ENCODE data around the gene HOXA7.

The HOXA7 gene

DNA sequence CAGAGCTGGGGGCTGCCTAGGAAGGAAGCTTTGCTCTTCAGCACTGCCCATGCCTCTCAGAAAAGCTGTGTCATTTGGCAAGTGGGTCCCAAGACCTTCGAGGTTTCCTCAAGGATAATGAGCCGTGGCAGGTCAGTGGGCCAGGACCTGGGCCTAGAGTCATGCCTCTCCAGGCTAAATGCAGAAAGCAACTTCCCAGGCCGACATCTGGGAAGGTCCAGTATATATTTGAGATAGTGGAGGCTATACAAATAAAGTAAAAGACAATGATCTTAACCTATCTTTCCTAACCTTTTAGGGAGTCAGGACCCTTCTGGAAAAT is 20.0 kb upstream of the HOXA7 start:
- DNase-seq (ENCODE audit: insufficient read length, low spot score): no peak
- no peak for TF ChIP-seq POU2F2 (IDR thresholded peaks at IDR 0.05; ENCODE audit: low read depth, low read length)
- TF ChIP-seq PAX5 (IDR thresholded peaks at IDR 0.05; ENCODE audit: insufficient read depth, low read length, severe bottlenecking): no peak
- TF ChIP-seq TAF1 (IDR thresholded peaks at IDR 0.05; ENCODE audit: low read depth, low read length): no peak
- no peak for TF ChIP-seq SPI1 (IDR thresholded peaks at IDR 0.05; ENCODE audit: low read depth, low read length)
- TF ChIP-seq POLR2AphosphoS5 (IDR thresholded peaks at IDR 0.05; ENCODE audit: low read depth, low read length): no peak
- TF ChIP-seq POLR2A (IDR thresholded peaks at IDR 0.05; ENCODE audit: low read depth, low read length): no peak
- no peak for FAIRE-seq

DNA sequence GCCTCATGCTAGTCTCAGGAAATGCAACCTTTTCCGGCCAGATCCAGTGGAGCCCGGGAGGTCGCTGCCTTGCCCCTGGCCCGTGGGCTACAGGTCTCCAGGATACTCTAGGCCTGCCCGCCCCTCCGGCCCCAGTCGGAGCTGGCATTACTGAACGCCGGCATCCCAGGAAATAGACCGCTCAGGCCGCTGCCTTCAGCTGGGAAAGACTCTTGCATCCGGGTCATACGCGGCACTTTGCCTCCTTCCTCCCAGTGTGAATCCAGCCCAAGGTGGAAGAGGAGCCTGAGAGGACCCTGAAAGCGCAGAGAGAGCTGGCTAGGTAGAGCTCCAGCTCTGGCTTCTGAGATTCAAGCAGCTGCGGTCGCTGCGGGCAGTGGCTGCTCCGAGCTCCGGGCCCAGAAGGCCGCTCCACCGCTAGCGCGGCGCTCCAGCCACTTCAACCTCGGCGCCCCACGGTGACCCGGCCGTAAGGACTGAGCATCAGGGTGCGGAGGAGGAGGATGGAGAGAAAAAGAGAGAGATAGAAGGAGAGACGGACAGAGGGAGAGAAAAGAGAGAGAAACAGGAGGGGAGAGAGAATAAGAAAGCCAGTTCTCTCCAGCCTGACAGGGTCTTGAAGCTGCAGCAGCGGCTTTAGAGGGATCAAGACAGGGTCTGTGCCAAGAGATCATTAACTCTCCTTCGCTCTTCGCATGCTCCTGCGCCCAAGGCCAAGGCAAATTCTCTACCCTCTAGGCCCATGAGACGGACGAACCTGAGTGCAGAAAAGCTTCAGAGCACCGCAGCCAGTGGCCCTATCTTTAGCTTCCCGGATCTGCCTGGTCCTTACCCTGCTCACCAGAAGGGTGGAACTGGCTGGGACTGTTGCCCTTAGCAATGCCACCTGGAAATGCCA is 19.4 kb upstream of the HOXA7 start:
- DNase-seq (ENCODE audit: insufficient read length, low spot score): no peak
- no peak for TF ChIP-seq POLR2A (IDR thresholded peaks at IDR 0.05; ENCODE audit: low read depth, low read length)
- no peak for TF ChIP-seq POLR2AphosphoS5 (IDR thresholded peaks at IDR 0.05; ENCODE audit: low read depth, low read length)
- no peak for TF ChIP-seq SPI1 (IDR thresholded peaks at IDR 0.05; ENCODE audit: low read depth, low read length)
- no peak for TF ChIP-seq TAF1 (IDR thresholded peaks at IDR 0.05; ENCODE audit: low read depth, low read length)
- no peak for TF ChIP-seq POU2F2 (IDR thresholded peaks at IDR 0.05; ENCODE audit: low read depth, low read length)
- TF ChIP-seq PAX5 (IDR thresholded peaks at IDR 0.05; ENCODE audit: insufficient read depth, low read length, severe bottlenecking): no peak
- FAIRE-seq: no peak

DNA sequence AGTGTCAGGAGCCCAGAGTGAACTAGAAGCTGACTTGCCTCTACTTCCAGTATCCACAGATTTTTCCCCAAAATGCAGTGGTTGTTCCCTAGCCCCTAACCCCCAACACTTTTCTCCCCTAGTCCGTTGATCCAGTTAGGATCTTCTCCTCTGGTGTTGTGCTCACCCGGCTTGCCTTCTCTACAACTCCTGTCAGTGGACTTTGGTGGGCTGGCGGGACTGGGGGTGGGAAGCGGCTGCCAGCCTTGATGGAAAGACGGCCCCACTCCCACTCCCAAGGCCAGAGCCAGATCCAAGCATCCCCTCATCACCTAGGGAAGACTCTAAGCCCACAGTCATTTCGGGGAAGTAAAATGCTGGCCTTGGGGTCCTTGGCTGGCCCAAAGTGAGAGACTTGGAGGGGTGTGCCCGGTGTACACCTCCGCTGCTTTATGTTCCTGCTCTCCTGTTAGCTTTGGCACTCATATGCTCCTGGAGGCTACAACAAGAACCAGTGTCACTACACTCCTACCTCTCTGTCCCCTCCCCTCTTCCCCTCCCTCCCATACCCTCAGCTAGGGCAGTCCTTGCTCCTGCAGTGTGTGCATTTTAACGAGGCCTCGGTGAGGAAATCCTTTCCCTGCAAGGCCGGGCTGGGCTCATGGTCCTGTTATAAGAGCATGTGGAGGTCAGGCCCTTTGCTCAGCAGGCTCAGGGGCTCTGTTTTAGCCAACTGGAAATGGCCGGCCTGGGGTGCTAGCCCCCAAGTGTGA is 18.6 kb upstream of the HOXA7 start:
- TF ChIP-seq POLR2AphosphoS5 (IDR thresholded peaks at IDR 0.05; ENCODE audit: low read depth, low read length) (no peak), POLR2A (IDR thresholded peaks at IDR 0.05; ENCODE audit: low read depth, low read length) (no peak), PAX5 (IDR thresholded peaks at IDR 0.05; ENCODE audit: insufficient read depth, low read length, severe bottlenecking) (no peak), SPI1 (IDR thresholded peaks at IDR 0.05; ENCODE audit: low read depth, low read length) (no peak), TAF1 (IDR thresholded peaks at IDR 0.05; ENCODE audit: low read depth, low read length) (no peak), POU2F2 (IDR thresholded peaks at IDR 0.05; ENCODE audit: low read depth, low read length) (no peak)
- FAIRE-seq (no peak), DNase-seq (ENCODE audit: insufficient read length, low spot score) (no peak)

DNA sequence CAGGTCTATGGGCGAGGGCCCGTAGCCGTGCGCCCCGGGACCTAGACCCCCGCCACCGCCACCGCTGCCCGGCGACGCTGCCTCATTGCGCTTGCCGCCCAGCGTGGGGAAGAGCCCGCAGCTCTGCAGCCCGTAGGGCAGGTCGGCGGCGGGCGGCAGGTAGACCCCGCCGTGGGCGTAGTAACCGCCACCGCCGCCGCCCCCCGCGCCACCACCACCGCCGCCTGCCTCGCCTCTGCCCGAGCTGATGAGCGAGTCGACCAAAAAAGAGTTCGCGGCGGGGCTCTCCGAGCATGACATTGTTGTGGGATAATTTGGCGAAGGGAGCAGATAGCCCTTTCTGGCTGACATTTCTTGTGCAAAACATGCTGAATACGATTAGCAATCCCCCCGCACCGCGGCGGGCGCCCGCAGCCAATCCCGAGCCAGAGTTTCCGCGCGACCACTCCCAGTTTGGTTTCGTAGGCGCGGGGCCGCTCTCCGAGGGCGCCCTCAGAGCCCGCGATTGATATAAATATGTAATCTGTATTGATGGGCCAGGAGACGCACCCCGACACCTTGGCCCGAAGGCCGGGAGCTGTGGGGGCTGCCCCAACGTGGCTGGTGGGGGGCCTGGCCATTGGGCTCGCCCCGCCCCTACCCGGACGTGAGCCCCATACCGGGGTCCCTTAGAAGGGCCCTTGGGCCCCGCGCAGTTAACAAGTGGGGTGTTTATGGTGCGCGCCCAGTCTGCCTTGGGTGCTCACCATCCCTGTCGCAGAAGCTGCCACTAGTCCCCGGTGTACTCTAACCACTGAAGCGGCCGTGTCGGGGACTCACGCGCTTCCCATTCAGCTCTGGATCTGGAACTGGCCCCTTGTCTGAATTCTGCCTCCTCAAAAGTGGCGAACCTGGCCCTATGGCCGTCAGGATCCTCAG is 17.7 kb upstream of the HOXA7 start, which contains the start of gene HOXA10:
TSS of gene HOXA10 (minus strand) at position 365 of the 918 bp plus-strand sequence. CDS start at position 351, 14 bp downstream.
- DNase-seq (ENCODE audit: insufficient read length, low spot score) (no peak), FAIRE-seq (no peak)
- TF ChIP-seq POU2F2 (IDR thresholded peaks at IDR 0.05; ENCODE audit: low read depth, low read length): no peak

DNA sequence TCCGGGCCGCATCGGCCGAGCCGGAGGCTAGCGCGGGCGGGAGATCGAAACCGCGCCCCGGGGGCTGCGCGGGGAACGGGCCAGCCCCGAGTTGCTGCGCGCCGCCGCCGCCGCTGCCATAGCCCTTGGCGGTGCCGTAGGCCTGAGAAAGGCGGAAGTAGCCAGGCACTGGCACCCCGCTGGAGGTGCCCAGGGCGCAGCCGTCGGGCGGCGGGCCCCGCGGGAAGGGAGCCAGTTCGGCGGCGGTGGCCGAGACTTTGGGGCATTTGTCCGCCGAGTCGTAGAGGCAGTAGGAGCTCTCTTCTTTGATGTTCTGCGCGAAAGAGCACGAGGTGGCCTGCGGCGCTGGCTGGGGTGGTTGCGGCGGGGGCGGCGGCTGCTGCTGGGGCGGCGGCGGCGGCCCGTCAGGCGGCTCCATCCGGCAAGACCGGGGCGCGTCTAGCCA is 17.1 kb upstream of the HOXA7 start:
- TF ChIP-seq POLR2AphosphoS5 (IDR thresholded peaks at IDR 0.05; ENCODE audit: low read depth, low read length): no peak
- TF ChIP-seq PAX5 (IDR thresholded peaks at IDR 0.05; ENCODE audit: insufficient read depth, low read length, severe bottlenecking): no peak
- no peak for TF ChIP-seq SPI1 (IDR thresholded peaks at IDR 0.05; ENCODE audit: low read depth, low read length)
- no peak for TF ChIP-seq TAF1 (IDR thresholded peaks at IDR 0.05; ENCODE audit: low read depth, low read length)
- TF ChIP-seq POLR2A (IDR thresholded peaks at IDR 0.05; ENCODE audit: low read depth, low read length): no peak
- TF ChIP-seq POU2F2 (IDR thresholded peaks at IDR 0.05; ENCODE audit: low read depth, low read length): no peak
- no peak for FAIRE-seq
- DNase-seq (ENCODE audit: insufficient read length, low spot score): no peak

DNA sequence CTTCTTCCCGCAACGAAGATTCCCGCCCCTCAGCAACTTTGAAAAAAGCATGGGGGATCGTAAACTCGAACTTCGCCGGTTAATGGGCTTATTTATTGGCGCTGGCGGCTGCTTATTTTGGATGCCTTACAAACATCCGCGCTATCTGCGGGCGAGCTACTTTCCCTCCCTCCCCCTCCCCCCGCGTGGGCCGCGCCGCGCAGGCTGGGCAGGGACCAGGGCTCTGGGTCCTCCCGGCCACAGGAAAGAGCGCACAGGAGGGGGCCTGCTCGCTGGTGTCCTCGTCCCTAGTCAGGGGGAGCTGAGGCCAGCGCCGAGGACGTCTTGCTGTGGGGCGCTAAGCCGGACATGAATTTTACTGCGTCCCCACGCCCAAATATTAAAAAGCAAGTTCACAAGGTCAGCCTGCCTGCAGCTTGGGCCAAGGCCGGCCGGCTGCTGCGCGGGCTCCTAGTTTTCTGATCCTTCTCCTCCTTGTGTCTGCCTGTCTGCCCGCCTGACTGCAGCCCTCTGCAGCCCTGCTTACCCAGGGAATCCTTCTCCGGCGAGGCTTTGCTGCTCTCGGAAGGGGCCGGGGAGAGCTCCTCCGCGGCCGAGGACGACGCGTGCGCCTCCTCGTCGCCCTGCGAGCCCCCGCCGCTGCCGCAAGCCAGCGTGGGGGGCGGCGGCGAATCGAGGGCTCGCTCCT is 16.5 kb upstream of the HOXA7 start:
- no peak for DNase-seq (ENCODE audit: insufficient read length, low spot score)
- TF ChIP-seq PAX5 (IDR thresholded peaks at IDR 0.05; ENCODE audit: insufficient read depth, low read length, severe bottlenecking) (no peak), SPI1 (IDR thresholded peaks at IDR 0.05; ENCODE audit: low read depth, low read length) (no peak), TAF1 (IDR thresholded peaks at IDR 0.05; ENCODE audit: low read depth, low read length) (no peak), POLR2AphosphoS5 (IDR thresholded peaks at IDR 0.05; ENCODE audit: low read depth, low read length) (no peak), POU2F2 (IDR thresholded peaks at IDR 0.05; ENCODE audit: low read depth, low read length) (no peak), POLR2A (IDR thresholded peaks at IDR 0.05; ENCODE audit: low read depth, low read length) (no peak)
- no peak for FAIRE-seq

DNA sequence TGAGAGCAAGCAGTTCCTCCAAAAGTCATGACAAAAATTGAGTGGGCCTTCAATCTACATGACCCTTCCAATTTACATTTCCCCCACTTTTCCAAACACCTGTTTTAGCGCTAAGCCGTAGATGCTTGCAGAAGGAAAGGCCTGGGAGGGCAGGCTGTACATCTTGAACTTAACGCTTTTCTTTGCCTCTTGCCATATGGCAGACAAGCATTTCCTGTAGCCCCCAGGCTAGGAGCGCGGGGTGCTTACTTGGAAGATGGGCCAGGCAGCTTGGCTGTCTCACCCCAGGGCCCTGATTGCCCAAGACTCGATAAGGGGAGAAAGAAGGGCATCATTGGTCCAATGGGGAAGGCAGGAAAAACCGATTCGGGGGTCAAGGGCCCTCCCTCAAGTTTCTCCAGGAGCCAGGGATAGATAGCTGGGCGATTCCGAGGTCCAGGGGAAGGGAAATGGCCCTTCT is 15.9 kb upstream of the HOXA7 start:
- TF ChIP-seq SPI1 (IDR thresholded peaks at IDR 0.05; ENCODE audit: low read depth, low read length) (no peak), POLR2AphosphoS5 (IDR thresholded peaks at IDR 0.05; ENCODE audit: low read depth, low read length) (no peak), POU2F2 (IDR thresholded peaks at IDR 0.05; ENCODE audit: low read depth, low read length) (no peak), TAF1 (IDR thresholded peaks at IDR 0.05; ENCODE audit: low read depth, low read length) (no peak), PAX5 (IDR thresholded peaks at IDR 0.05; ENCODE audit: insufficient read depth, low read length, severe bottlenecking) (no peak), POLR2A (IDR thresholded peaks at IDR 0.05; ENCODE audit: low read depth, low read length) (no peak)
- DNase-seq (ENCODE audit: insufficient read length, low spot score): no peak
- FAIRE-seq: no peak

DNA sequence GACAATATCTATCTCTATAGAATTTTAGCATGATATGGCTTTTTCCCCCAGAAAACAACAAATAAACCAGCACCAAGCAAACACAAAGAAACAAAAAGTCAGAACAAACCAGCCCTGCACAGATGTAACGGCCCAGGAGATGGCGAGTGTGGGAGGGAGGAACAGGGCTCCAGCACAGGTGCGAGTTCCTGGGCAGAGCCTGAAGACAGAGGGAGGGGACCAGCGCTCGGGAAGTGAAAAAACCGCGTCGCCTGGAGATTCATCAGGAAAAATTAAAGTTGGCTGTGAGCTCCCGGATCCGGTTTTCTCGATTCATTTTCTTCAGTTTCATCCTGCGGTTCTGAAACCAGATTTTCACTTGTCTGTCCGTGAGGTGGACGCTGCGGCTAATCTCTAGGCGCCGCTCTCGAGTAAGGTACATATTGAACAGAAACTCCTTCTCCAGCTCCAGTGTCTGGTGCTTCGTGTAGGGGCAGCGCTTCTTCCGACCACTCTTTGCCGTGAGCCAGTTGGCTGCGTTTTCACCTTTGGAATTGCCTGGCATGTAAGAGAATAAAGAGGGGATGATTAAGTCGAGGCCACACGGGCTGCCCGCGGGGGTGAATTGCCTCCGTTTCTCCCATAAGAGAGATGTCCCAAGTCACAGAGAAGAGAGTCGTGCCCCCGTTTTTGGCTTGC is 15.3 kb upstream of the HOXA7 start:
- FAIRE-seq (no peak), DNase-seq (ENCODE audit: insufficient read length, low spot score) (no peak)
- TF ChIP-seq SPI1 (IDR thresholded peaks at IDR 0.05; ENCODE audit: low read depth, low read length) (no peak), TAF1 (IDR thresholded peaks at IDR 0.05; ENCODE audit: low read depth, low read length) (no peak), POLR2A (IDR thresholded peaks at IDR 0.05; ENCODE audit: low read depth, low read length) (no peak), POLR2AphosphoS5 (IDR thresholded peaks at IDR 0.05; ENCODE audit: low read depth, low read length) (no peak), PAX5 (IDR thresholded peaks at IDR 0.05; ENCODE audit: insufficient read depth, low read length, severe bottlenecking) (no peak), POU2F2 (IDR thresholded peaks at IDR 0.05; ENCODE audit: low read depth, low read length) (no peak)
